ENCODE measurements around the gene TOR1B.

The TOR1B gene

GRCh38 chr9:129832982-129833381 lies 30.0 kb downstream of the TOR1B start:
- TF ChIP-seq, protein P1, sequence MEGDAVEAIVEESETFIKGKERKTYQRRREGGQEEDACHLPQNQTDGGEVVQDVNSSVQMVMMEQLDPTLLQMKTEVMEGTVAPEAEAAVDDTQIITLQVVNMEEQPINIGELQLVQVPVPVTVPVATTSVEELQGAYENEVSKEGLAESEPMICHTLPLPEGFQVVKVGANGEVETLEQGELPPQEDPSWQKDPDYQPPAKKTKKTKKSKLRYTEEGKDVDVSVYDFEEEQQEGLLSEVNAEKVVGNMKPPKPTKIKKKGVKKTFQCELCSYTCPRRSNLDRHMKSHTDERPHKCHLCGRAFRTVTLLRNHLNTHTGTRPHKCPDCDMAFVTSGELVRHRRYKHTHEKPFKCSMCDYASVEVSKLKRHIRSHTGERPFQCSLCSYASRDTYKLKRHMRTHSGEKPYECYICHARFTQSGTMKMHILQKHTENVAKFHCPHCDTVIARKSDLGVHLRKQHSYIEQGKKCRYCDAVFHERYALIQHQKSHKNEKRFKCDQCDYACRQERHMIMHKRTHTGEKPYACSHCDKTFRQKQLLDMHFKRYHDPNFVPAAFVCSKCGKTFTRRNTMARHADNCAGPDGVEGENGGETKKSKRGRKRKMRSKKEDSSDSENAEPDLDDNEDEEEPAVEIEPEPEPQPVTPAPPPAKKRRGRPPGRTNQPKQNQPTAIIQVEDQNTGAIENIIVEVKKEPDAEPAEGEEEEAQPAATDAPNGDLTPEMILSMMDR (IDR thresholded peaks at IDR 0.05; ENCODE audit: borderline replicate concordance, control extremely low read depth, extremely low read depth, insufficient read depth, missing control alignments), result no peak
- no peak for DNase-seq (ENCODE audit: low spot score)
- in situ Hi-C loops (cut with MboI; ENCODE audit: low sequenced_read_pairs, unreplicated experiment), result no loop called here

DNA sequence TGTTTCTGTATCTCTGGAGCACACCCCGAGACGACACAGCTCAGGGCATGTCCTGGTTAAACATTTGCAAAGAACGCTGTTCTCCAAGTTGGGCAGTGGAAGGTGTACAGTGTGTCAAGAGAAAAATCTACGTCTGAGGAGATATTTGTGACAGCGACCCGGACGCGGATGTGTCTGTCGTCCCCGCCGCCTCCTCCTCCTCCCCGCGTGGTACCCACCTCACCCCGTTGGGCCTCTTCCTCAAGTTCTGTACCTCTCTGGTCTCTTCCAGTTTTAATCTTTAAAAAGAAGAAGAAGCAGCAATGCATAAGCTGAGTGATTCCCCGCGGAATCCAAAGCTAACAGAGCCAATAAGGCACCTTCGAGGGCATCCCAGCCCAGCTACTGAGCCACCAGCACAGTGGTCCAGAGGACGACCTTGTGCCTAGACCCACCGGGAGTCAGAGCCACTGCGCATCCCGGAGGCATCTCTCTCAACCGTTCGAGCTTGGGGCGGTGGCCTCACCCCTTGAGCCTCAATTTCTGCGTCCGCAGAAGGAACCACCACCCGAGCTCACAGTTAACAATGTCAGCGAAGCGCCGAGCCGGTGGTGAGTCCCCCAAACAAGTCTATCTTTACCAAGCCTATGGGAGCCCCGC lies 31.6 kb downstream of the TOR1B start:
- in situ Hi-C loops (cut with MboI; ENCODE audit: low sequenced_read_pairs, unreplicated experiment), result no loop called here
- no peak for DNase-seq (ENCODE audit: low spot score)
- TF ChIP-seq, protein P1 (IDR thresholded peaks at IDR 0.05; ENCODE audit: borderline replicate concordance, control extremely low read depth, extremely low read depth, insufficient read depth, missing control alignments), result no peak

- peak; percentile 100 for DNase-seq (ENCODE audit: low spot score)
- in situ Hi-C loops (cut with MboI; ENCODE audit: low sequenced_read_pairs, unreplicated experiment), result no loop called here
- TF ChIP-seq, protein P1 (IDR thresholded peaks at IDR 0.05; ENCODE audit: borderline replicate concordance, control extremely low read depth, extremely low read depth, insufficient read depth, missing control alignments), result no peak
These were observed 32.3 kb downstream of the TOR1B start, which contains the start of the genes C9orf78 and USP20 for GRCh38 chr9:129835128-129835859. TSS of gene C9orf78 (minus strand) at chr9:129835275. CDS start at chr9:129835221, 54 bp downstream. TSS of gene USP20 (plus strand) at chr9:129835458. CDS start at chr9:129852556, 17,098 bp downstream.

DNA sequence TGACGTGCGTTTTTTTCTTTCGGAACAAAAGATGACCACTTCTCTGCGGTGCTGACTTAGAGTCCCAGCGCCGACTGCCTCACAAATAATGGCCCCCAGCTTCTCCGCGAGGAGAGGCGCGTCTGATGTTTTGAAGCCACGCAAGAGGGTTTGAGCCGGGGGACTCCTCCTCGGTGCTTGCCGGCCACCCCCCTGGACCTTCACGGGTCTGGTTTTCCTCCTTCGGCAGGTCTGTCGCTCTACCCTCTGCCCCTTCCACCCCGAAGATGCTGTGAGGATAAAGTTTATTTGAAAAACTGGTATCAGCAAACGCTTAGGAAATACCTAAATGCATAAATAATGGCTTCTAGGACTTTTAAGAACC lies 32.9 kb downstream of the TOR1B start:
- in situ Hi-C loops (cut with MboI; ENCODE audit: low sequenced_read_pairs, unreplicated experiment), result no loop called here
- peak; percentile 43 for DNase-seq (ENCODE audit: low spot score)
- TF ChIP-seq, protein P1 (IDR thresholded peaks at IDR 0.05; ENCODE audit: borderline replicate concordance, control extremely low read depth, extremely low read depth, insufficient read depth, missing control alignments), result no peak

GRCh38 chr9:129836311-129837007 lies 33.5 kb downstream of the TOR1B start:
- in situ Hi-C loops (cut with MboI; ENCODE audit: low sequenced_read_pairs, unreplicated experiment), result no loop called here
- TF ChIP-seq, protein P1 (IDR thresholded peaks at IDR 0.05; ENCODE audit: borderline replicate concordance, control extremely low read depth, extremely low read depth, insufficient read depth, missing control alignments), result no peak
- no peak for DNase-seq (ENCODE audit: low spot score)

DNA sequence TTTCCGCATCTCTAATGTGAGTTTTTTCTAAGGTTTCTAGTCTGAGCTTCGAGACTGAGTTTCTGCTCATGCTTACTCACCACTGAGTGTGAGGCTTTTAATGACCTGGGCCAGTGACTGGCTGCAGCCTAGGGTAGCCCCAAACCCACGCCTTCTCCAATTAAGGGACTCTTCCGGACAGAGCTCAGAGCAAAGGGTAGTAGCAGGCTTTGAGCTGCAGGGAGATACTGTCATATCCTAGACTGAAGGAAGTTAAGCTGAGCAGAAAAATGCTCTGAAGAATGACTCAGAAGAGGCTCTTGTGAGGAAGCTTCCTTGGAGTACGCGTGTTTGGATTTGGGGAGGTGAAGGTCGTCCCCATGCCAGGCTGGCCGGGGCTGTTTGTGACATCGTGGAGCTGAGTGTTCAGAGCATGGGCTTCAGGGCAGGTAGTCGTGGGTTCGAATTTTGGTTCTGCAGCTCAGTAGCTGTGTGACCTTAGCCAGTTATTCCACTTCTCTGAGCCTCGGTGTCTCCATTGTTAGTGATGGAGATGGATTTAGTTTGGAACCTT lies 35.8 kb downstream of the TOR1B start:
- no peak for DNase-seq (ENCODE audit: low spot score)
- TF ChIP-seq, protein P1 (IDR thresholded peaks at IDR 0.05; ENCODE audit: borderline replicate concordance, control extremely low read depth, extremely low read depth, insufficient read depth, missing control alignments), result no peak
- in situ Hi-C loops (cut with MboI; ENCODE audit: low sequenced_read_pairs, unreplicated experiment), result no loop called here

All from GM13976 (cell line).